ENCODE data around the gene AQR. TPM values are rescaled to one million over a fixed set of nuclear protein-coding genes. Genes with fewer than 3 reads are reported as not detected.

The AQR gene
- polyA plus RNA-seq, 2 donors = 13.2 to 14.5 TPM

GRCh38 chr15:34993412-34993811 lies 23.9 kb upstream of the AQR start:
- WGBS, 2 donors = 65 to 69% methylated on average over 6 of the region's 6 CpGs
- Histone ChIP-seq H3K9me3 (ENCODE audit: control insufficient read depth in 2 of 2, insufficient read depth in 1 of 2, low read depth in 1 of 2, low read length in 1 of 2) (no peaks in the 10 kb centered on the region), H3K4me1 (ENCODE audit: control insufficient read depth in 2 of 2, insufficient read depth in 2 of 2, low read length in 1 of 2) (no peaks in the 10 kb centered on the region), H3K27me3 (ENCODE audit: control insufficient read depth in 1 of 2, insufficient read depth in 2 of 2, low read length in 2 of 2) (no peaks in the 10 kb centered on the region), H3K4me3 (ENCODE audit: low read depth in 1 of 2, low read length in 2 of 2) (no peak overlapping the region), H3K27ac (ENCODE audit: low read depth in 2 of 2, low read length in 1 of 2) (peak overlapping the region; percentile 54 to 85), H3K36me3 (ENCODE audit: control insufficient read depth in 2 of 2, insufficient read depth in 2 of 2, low read length in 1 of 2) (no peaks in the 10 kb centered on the region)

- WGBS, 2 donors = 0% methylated on average over 60 of the region's 60 CpGs
- Histone ChIP-seq H3K9me3 (ENCODE audit: control insufficient read depth in 2 of 2, insufficient read depth in 1 of 2, low read depth in 1 of 2, low read length in 1 of 2) (no peaks in the 10 kb centered on the region), H3K4me3 (ENCODE audit: low read depth in 1 of 2, low read length in 2 of 2) (peak within 1 kb of the TSS; percentile 88 to 97), H3K4me1 (ENCODE audit: control insufficient read depth in 2 of 2, insufficient read depth in 2 of 2, low read length in 1 of 2) (peaks cover 2% of the 10 kb centered on the region in 2 donors), H3K27me3 (ENCODE audit: control insufficient read depth in 1 of 2, insufficient read depth in 2 of 2, low read length in 2 of 2) (no peaks in the 10 kb centered on the region), H3K36me3 (ENCODE audit: control insufficient read depth in 2 of 2, insufficient read depth in 2 of 2, low read length in 1 of 2) (peaks cover 0 to 5% of the 10 kb centered on the region in 2 donors), H3K27ac (ENCODE audit: low read depth in 2 of 2, low read length in 1 of 2) (peak within 1 kb of the TSS; percentile 95 to 98)
Observed at GRCh38 chr15:34988027-34988902, 18.7 kb upstream of the AQR start, which contains the start of gene ZNF770. Gene ZNF770 (minus strand): TSS chr15:34988287. CDS start chr15:34983434, 4,853 bp downstream.

GRCh38 chr15:34987609-34988026 lies 18.1 kb upstream of the AQR start:
- H3K27ac ChIP-seq (ENCODE audit: low read depth in 2 of 2, low read length in 1 of 2) = peak overlapping the region; percentile 95 to 98
- H3K9me3 ChIP-seq (ENCODE audit: control insufficient read depth in 2 of 2, insufficient read depth in 1 of 2, low read depth in 1 of 2, low read length in 1 of 2) = no peaks in the 10 kb centered on the region
- H3K27me3 ChIP-seq (ENCODE audit: control insufficient read depth in 1 of 2, insufficient read depth in 2 of 2, low read length in 2 of 2) = no peaks in the 10 kb centered on the region
- H3K4me3 ChIP-seq (ENCODE audit: low read depth in 1 of 2, low read length in 2 of 2) = peak overlapping the region; percentile 88 to 97
- WGBS, 2 donors = 0% methylated on average over 16 of the region's 16 CpGs
- peaks cover 2% of the 10 kb centered on the region in 2 donors for H3K4me1 ChIP-seq (ENCODE audit: control insufficient read depth in 2 of 2, insufficient read depth in 2 of 2, low read length in 1 of 2)
- H3K36me3 ChIP-seq (ENCODE audit: control insufficient read depth in 2 of 2, insufficient read depth in 2 of 2, low read length in 1 of 2) = peaks cover 0 to 5% of the 10 kb centered on the region in 2 donors

GRCh38 chr15:34986771-34987480 lies 17.4 kb upstream of the AQR start:
- Histone ChIP-seq H3K4me3 (ENCODE audit: low read depth in 1 of 2, low read length in 2 of 2) (peak overlapping the region; percentile 48 to 97), H3K9me3 (ENCODE audit: control insufficient read depth in 2 of 2, insufficient read depth in 1 of 2, low read depth in 1 of 2, low read length in 1 of 2) (no peaks in the 10 kb centered on the region), H3K4me1 (ENCODE audit: control insufficient read depth in 2 of 2, insufficient read depth in 2 of 2, low read length in 1 of 2) (peaks cover 2% of the 10 kb centered on the region in 2 donors), H3K27me3 (ENCODE audit: control insufficient read depth in 1 of 2, insufficient read depth in 2 of 2, low read length in 2 of 2) (no peaks in the 10 kb centered on the region), H3K27ac (ENCODE audit: low read depth in 2 of 2, low read length in 1 of 2) (peak overlapping the region; percentile 60 to 90), H3K36me3 (ENCODE audit: control insufficient read depth in 2 of 2, insufficient read depth in 2 of 2, low read length in 1 of 2) (peaks cover 0 to 7% of the 10 kb centered on the region in 2 donors)
- WGBS, 2 donors = 15 to 24% methylated on average over 9 of the region's 9 CpGs

GRCh38 chr15:34986326-34986725 lies 16.8 kb upstream of the AQR start:
- Histone ChIP-seq H3K27ac (ENCODE audit: low read depth in 2 of 2, low read length in 1 of 2) (peak overlapping the region; percentile 60 to 90), H3K36me3 (ENCODE audit: control insufficient read depth in 2 of 2, insufficient read depth in 2 of 2, low read length in 1 of 2) (peaks cover 0 to 7% of the 10 kb centered on the region in 2 donors), H3K4me1 (ENCODE audit: control insufficient read depth in 2 of 2, insufficient read depth in 2 of 2, low read length in 1 of 2) (peaks cover 2% of the 10 kb centered on the region in 2 donors), H3K27me3 (ENCODE audit: control insufficient read depth in 1 of 2, insufficient read depth in 2 of 2, low read length in 2 of 2) (no peaks in the 10 kb centered on the region), H3K4me3 (ENCODE audit: low read depth in 1 of 2, low read length in 2 of 2) (peak overlapping the region; percentile 48 to 97), H3K9me3 (ENCODE audit: control insufficient read depth in 2 of 2, insufficient read depth in 1 of 2, low read depth in 1 of 2, low read length in 1 of 2) (no peaks in the 10 kb centered on the region)
- 49 to 58% methylated on average over 1 of the region's 1 CpG for WGBS, 2 donors

GRCh38 chr15:34984889-34985630 lies 15.5 kb upstream of the AQR start:
- H3K27me3 ChIP-seq (ENCODE audit: control insufficient read depth in 1 of 2, insufficient read depth in 2 of 2, low read length in 2 of 2) = no peaks in the 10 kb centered on the region
- peak overlapping the region in 1 of 2 donors; percentile 26 for H3K4me3 ChIP-seq (ENCODE audit: low read depth in 1 of 2, low read length in 2 of 2)
- peaks cover 0 to 7% of the 10 kb centered on the region in 2 donors for H3K36me3 ChIP-seq (ENCODE audit: control insufficient read depth in 2 of 2, insufficient read depth in 2 of 2, low read length in 1 of 2)
- H3K27ac ChIP-seq (ENCODE audit: low read depth in 2 of 2, low read length in 1 of 2) = peak overlapping the region in 1 of 2 donors; percentile 10
- WGBS, 2 donors = 65 to 69% methylated on average over 9 of the region's 9 CpGs
- peaks cover 2% of the 10 kb centered on the region in 2 donors for H3K4me1 ChIP-seq (ENCODE audit: control insufficient read depth in 2 of 2, insufficient read depth in 2 of 2, low read length in 1 of 2)
- no peaks in the 10 kb centered on the region for H3K9me3 ChIP-seq (ENCODE audit: control insufficient read depth in 2 of 2, insufficient read depth in 1 of 2, low read depth in 1 of 2, low read length in 1 of 2)

DNA sequence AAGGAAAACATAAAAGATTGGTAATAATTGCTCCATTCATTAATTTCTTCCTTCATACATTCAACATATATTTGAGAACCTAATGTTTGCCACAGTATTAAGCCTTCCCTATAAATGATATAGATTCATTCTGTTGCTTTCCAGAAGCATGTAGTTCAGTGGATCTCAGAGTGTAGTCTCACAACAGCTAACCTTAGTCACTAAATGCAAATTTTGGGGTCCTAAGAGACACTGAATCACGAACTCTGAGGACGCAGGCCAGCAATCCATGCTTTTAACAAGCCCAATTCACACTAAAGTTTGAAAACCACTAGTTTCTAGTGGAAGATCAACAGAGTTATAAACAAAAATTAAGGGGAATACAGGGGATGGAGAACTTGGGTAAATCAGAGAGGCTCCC lies 7.2 kb upstream of the AQR start:
- 87 to 93% methylated on average over 2 of the region's 2 CpGs for WGBS, 2 donors

GRCh38 chr15:34976073-34976472 lies 6.5 kb upstream of the AQR start:
- Histone ChIP-seq H3K36me3 (ENCODE audit: control insufficient read depth in 2 of 2, insufficient read depth in 2 of 2, low read length in 1 of 2) (no peaks in the 10 kb centered on the region), H3K4me3 (ENCODE audit: low read depth in 1 of 2, low read length in 2 of 2) (no peak overlapping the region), H3K4me1 (ENCODE audit: control insufficient read depth in 2 of 2, insufficient read depth in 2 of 2, low read length in 1 of 2) (no peaks in the 10 kb centered on the region), H3K9me3 (ENCODE audit: control insufficient read depth in 2 of 2, insufficient read depth in 1 of 2, low read depth in 1 of 2, low read length in 1 of 2) (no peaks in the 10 kb centered on the region), H3K27ac (ENCODE audit: low read depth in 2 of 2, low read length in 1 of 2) (no peak overlapping the region), H3K27me3 (ENCODE audit: control insufficient read depth in 1 of 2, insufficient read depth in 2 of 2, low read length in 2 of 2) (no peaks in the 10 kb centered on the region)
- 86 to 91% methylated on average over 2 of the region's 2 CpGs for WGBS, 2 donors

More for the DNA sequence above, 7.2 kb upstream of the AQR start:
- Histone ChIP-seq H3K9me3 (ENCODE audit: control insufficient read depth in 2 of 2, insufficient read depth in 1 of 2, low read depth in 1 of 2, low read length in 1 of 2) (no peaks in the 10 kb centered on the region), H3K27ac (ENCODE audit: low read depth in 2 of 2, low read length in 1 of 2) (no peak overlapping the region), H3K4me3 (ENCODE audit: low read depth in 1 of 2, low read length in 2 of 2) (no peak overlapping the region), H3K36me3 (ENCODE audit: control insufficient read depth in 2 of 2, insufficient read depth in 2 of 2, low read length in 1 of 2) (no peaks in the 10 kb centered on the region), H3K27me3 (ENCODE audit: control insufficient read depth in 1 of 2, insufficient read depth in 2 of 2, low read length in 2 of 2) (no peaks in the 10 kb centered on the region), H3K4me1 (ENCODE audit: control insufficient read depth in 2 of 2, insufficient read depth in 2 of 2, low read length in 1 of 2) (no peaks in the 10 kb centered on the region)

- 85 to 92% methylated on average over 2 of the region's 2 CpGs for WGBS, 2 donors
- Histone ChIP-seq H3K4me1 (ENCODE audit: control insufficient read depth in 2 of 2, insufficient read depth in 2 of 2, low read length in 1 of 2) (no peaks in the 10 kb centered on the region), H3K4me3 (ENCODE audit: low read depth in 1 of 2, low read length in 2 of 2) (no peak overlapping the region), H3K36me3 (ENCODE audit: control insufficient read depth in 2 of 2, insufficient read depth in 2 of 2, low read length in 1 of 2) (no peaks in the 10 kb centered on the region), H3K9me3 (ENCODE audit: control insufficient read depth in 2 of 2, insufficient read depth in 1 of 2, low read depth in 1 of 2, low read length in 1 of 2) (no peaks in the 10 kb centered on the region), H3K27ac (ENCODE audit: low read depth in 2 of 2, low read length in 1 of 2) (no peak overlapping the region), H3K27me3 (ENCODE audit: control insufficient read depth in 1 of 2, insufficient read depth in 2 of 2, low read length in 2 of 2) (no peaks in the 10 kb centered on the region)
Observed at GRCh38 chr15:34973512-34973911, 4.0 kb upstream of the AQR start.
